Lung (tissue), 12 donors: Measurements from ENCODE around the gene RNASEH2A. TPM values are rescaled to one million over a fixed set of nuclear protein-coding genes. Genes with fewer than 3 reads are reported as not detected.

Experiments used
- ATAC-seq: fragments of 200-7000 bp; cut with Tn5 transposase; one replicate; pipeline ENCODE4 v1.9.1; 2020; ENCODE audit warnings: moderate number of reproducible peaks; ENCODE audit not compliant: insufficient read depth, low FRiP score
- DNase-seq, 3 donors: peaks; one replicate each; pipeline ENCODE4 v3.0.0-alpha.2; 2013 to 2017
- H3K27ac ChIP-seq, 2 donors: one replicate each; pipeline ENCODE4 v1.5.1; 2013; ENCODE audit warnings: mild to moderate bottlenecking in 2 of 2, moderate library complexity in 2 of 2, control low read depth in 1 of 2, inconsistent platforms in 1 of 2, low read depth in 1 of 2, low read length in 1 of 2
- H3K27me3 ChIP-seq, 3 donors: one replicate each; pipeline ENCODE4 v1.5.1; 2013; ENCODE audit warnings: low read length in 2 of 3; ENCODE audit not compliant: control insufficient read depth in 3 of 3, insufficient read depth in 3 of 3
- H3K36me3 ChIP-seq, 4 donors: one replicate each; pipeline ENCODE4 v1.5.1; 2013; ENCODE audit warnings: low read length in 4 of 4, mild to moderate bottlenecking in 1 of 4, moderate library complexity in 1 of 4; ENCODE audit not compliant: control insufficient read depth in 4 of 4, insufficient read depth in 4 of 4
- H3K4me1 ChIP-seq, 5 donors: one replicate each; pipeline ENCODE4 v1.5.1; 2013; ENCODE audit warnings: low read length in 5 of 5, mild to moderate bottlenecking in 2 of 5, moderate library complexity in 1 of 5; ENCODE audit not compliant: control insufficient read depth in 5 of 5, insufficient read depth in 5 of 5
- H3K4me3 ChIP-seq: one replicate; pipeline ENCODE4 v1.5.1; 2013; ENCODE audit warnings: mild to moderate bottlenecking, control low read depth, moderate library complexity
- H3K9ac ChIP-seq, 2 donors: one replicate each; pipeline ENCODE4 v1.5.1; 2013; ENCODE audit warnings: low read length in 2 of 2, control low read depth in 1 of 2; ENCODE audit not compliant: insufficient read depth in 1 of 2
- H3K9me3 ChIP-seq, 4 donors: one replicate each; pipeline ENCODE4 v1.5.1; 2013; ENCODE audit warnings: low read length in 3 of 4, mild to moderate bottlenecking in 1 of 4, moderate library complexity in 1 of 4; ENCODE audit not compliant: control insufficient read depth in 4 of 4, insufficient read depth in 3 of 4
- WGBS, 2 donors: extraction: QIAGEN DNeasy Blood & Tissue Kit; methylation state at CpG; one replicate each; pipeline ENCODE4 v1.1.7; 2013; 5-methylcytosine and 5-hydroxymethylcytosine counted together
- polyA plus RNA-seq, 2 donors: library from polyadenylated mRNA; stranded (reverse); fragments of 200-250 nt; gene quantifications; one replicate each; pipeline ENCODE4 v1.2.1, GENCODE V29; 2013
- total RNA-seq, 2 donors: library from RNA; depleted of rRNA in 1 of 2; stranded (reverse); fragments of >200 nt in 1 of 2; gene quantifications; one replicate each; pipeline ENCODE4 v1.2.1, GENCODE V29; 2014 to 2021
- TF ChIP-seq, protein P1 (sequence below): IDR thresholded peaks from 2 replicates; pipeline ENCODE4 v1.5.1; 2012; ENCODE audit warnings: mild to moderate bottlenecking; ENCODE audit errors: control extremely low read depth, extremely low read depth
- donor health status: control.
- donor health status: control.
- donor health status: Bipolar disorder and iron deficiency.
- donor health status: healthy.
- donor health status: DM: yes; HTN: yes; CAD: no.

Gene RNASEH2A
- total and polyA plus RNA-seq, 4 donors, result 7.3 to 16.1 (median 9.3) TPM

DNA sequence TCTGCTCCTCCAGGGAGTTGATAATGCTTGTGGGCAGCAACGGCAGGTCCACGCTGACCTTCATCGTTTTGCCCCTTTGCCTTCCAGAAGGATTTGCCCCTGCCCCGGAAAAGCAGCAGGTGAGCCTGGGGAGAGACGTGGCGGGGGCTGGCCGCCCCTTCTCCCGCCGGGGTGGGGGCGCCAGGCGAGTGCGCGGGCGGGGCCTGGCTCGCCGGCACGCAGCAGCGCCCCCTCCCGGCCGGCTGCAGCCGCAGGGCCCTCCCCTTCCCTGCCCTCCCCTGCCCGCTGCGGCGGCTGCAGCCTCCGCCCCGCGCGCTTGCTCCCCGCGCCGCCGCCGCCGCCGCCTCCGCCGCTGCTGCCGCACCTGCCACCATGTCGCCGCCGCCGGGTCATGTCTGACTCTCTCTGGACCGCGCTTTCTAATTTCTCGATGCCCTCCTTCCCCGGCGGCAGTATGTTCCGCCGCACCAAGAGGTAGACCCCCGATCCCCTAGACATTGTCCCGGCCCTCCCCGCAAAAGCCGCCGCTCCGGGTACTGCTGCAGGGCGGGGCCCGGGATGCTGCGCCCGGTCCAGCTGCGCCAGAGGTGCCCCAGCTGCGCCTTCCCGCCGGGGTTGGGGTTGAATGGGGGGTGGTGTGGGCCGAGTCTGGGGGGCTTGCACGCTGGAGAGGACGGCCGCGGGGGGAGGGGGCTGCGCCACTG lies 31.9 kb downstream of the RNASEH2A start, which contains the start of gene MAST1:
MAST1 (plus strand) TSS at position 334 of the 704 bp plus-strand sequence; CDS start at position 392, 58 bp downstream.
- no peak within 1 kb of the TSS for H3K27ac ChIP-seq
- H3K9me3 ChIP-seq, result peaks cover 0 to 8% (median 0%) of the 10 kb centered on the region in 4 donors
- H3K36me3 ChIP-seq, result no peaks in the 10 kb centered on the region
- peak in 1 of 3 donors; percentile 22 for DNase-seq
- TF ChIP-seq, protein P1, sequence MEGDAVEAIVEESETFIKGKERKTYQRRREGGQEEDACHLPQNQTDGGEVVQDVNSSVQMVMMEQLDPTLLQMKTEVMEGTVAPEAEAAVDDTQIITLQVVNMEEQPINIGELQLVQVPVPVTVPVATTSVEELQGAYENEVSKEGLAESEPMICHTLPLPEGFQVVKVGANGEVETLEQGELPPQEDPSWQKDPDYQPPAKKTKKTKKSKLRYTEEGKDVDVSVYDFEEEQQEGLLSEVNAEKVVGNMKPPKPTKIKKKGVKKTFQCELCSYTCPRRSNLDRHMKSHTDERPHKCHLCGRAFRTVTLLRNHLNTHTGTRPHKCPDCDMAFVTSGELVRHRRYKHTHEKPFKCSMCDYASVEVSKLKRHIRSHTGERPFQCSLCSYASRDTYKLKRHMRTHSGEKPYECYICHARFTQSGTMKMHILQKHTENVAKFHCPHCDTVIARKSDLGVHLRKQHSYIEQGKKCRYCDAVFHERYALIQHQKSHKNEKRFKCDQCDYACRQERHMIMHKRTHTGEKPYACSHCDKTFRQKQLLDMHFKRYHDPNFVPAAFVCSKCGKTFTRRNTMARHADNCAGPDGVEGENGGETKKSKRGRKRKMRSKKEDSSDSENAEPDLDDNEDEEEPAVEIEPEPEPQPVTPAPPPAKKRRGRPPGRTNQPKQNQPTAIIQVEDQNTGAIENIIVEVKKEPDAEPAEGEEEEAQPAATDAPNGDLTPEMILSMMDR, result peak; percentile 5
- WGBS, 2 donors, result 1% methylated on average over 50 to 69 of the region's 69 CpGs
- H3K9ac ChIP-seq, result no peak within 1 kb of the TSS
- no peak within 1 kb of the TSS for H3K4me3 ChIP-seq
- peaks cover 0 to 72% (median 67%) of the 10 kb centered on the region in 3 donors for H3K27me3 ChIP-seq
- ATAC-seq, result no peak
- peaks cover 0 to 12% (median 0%) of the 10 kb centered on the region in 5 donors for H3K4me1 ChIP-seq

DNA sequence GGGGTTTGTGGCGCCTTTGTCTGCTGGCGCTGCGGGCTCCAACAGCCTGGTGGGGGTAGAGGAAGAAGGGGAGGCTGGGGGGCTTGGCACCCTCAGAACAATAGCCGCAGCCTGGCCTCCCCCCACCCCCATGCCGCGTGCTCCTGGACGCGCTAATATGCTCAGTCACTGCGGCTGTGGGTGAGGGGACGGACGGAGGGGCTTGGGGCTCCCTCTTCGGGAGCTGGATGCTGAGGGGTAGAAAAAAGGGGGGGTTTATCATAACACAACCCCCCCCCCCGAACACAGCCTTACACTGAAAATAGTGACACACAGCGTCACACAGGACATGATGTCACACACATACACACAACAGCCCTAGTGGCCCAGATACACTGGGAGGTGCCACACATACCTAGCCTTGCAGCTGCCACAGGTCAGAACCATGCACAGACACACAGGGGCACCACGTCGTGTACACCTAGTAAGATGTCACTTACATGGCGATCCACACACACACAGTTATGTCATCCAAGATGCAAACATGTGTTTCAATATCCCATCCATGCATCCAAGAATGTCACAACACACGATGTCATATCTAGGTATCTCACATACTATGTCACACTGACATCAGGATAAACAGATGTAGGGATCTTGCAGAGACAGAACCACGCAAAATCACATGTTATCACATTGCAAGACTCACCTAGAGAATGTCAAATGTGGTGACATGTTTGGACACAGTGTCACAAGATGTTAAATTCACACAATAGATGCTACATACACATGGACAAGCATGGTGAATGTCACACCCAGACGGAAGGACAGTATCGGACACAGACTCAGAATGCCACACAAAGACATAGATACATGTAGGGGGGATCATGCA lies 32.7 kb downstream of the RNASEH2A start:
- H3K4me3 ChIP-seq, result no peak overlapping the region
- peaks cover 0 to 8% (median 0%) of the 10 kb centered on the region in 4 donors for H3K9me3 ChIP-seq
- 20 to 23% methylated on average over 20 to 21 of the region's 21 CpGs for WGBS, 2 donors
- ATAC-seq (no peak), DNase-seq (no peak)
- peaks cover 0 to 12% (median 0%) of the 10 kb centered on the region in 5 donors for H3K4me1 ChIP-seq
- TF ChIP-seq, protein P1, result no peak
- peaks cover 0 to 71% (median 64%) of the 10 kb centered on the region in 3 donors for H3K27me3 ChIP-seq
- no peak overlapping the region for H3K9ac ChIP-seq
- H3K36me3 ChIP-seq, result no peaks in the 10 kb centered on the region
- no peak overlapping the region for H3K27ac ChIP-seq

DNA sequence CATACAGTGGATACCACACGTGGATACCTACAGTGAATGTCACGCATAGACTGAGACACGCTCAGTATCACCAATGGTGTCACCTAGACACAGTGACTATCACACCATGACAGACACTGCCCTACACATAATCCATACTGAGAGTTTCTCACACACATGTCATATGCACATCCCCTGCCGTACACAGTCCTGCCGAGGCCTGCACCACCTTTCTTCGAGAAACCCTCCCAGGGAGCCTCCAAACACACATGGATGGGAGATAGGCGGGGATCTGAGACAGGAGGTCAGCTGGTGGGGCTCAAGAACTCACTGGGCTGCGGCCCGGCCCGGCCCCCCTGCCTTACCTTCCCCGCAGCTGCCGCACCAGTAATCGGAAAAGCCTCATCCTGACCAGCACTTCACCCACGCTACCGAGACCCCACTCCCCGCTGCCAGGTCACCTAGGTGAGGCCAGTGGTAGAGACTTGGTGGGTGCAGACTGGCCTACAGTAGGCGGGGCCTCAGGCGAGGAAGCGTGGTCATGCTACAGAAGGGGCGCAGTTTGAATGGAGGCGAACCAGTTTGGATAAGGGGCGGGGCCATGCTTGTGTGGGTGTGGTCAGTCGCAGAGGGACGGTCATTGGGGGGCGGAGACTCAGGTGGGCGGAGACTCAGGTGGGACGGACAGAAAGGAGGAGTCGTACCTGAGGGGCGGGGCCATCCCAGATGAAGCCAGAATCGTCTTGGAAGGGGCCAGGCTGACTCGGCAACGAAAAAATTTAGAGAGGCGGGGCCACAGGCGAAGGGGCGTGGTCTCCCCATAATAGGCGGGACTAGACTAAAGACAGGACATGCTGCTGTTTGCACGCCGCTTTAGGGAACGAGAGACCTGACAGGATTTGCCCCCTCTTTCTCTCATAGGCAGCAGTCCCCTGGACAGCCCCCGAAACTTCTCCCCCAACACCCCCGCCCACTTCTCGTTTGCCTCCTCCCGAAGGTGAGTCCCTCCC lies 34.0 kb downstream of the RNASEH2A start:
- Histone ChIP-seq H3K9me3 (peaks cover 0 to 5% (median 0%) of the 10 kb centered on the region in 4 donors), H3K4me3 (no peak overlapping the region), H3K27ac (no peak overlapping the region), H3K9ac (no peak overlapping the region), H3K27me3 (peaks cover 0 to 58% (median 52%) of the 10 kb centered on the region in 3 donors), H3K4me1 (peaks cover 0 to 9% (median 0%) of the 10 kb centered on the region in 5 donors), H3K36me3 (no peaks in the 10 kb centered on the region)
- WGBS, 2 donors, result 23 to 28% methylated on average over 43 of the region's 43 CpGs
- DNase-seq (peak; percentile 42 to 83 (median 45)), ATAC-seq (peak; percentile 63)
- TF ChIP-seq, protein P1, result no peak
